HuH-7.5 (cell line): ENCODE measurements around the gene TFAP2A.

Experiments
- DNase-seq: peaks from one replicate; pipeline ENCODE4 v3.0.0; 2011; ENCODE audit warnings: low spot score

TFAP2A gene

GRCh38 chr6:10412461-10413261, 2.2 kb downstream of the TFAP2A start:
- no peak for DNase-seq

GRCh38 chr6:10411971-10412460, 2.9 kb downstream of the TFAP2A start:
- DNase-seq = no peak

GRCh38 chr6:10411131-10411970, 3.5 kb downstream of the TFAP2A start:
- DNase-seq = no peak

- no peak for DNase-seq
Observed at GRCh38 chr6:10410207-10411050, 4.4 kb downstream of the TFAP2A start.

- DNase-seq = no peak
Observed at GRCh38 chr6:10409731-10410206, 5.1 kb downstream of the TFAP2A start.

- DNase-seq = no peak
Observed at GRCh38 chr6:10409233-10409721, 5.6 kb downstream of the TFAP2A start.

GRCh38 chr6:10408457-10408856, 6.4 kb downstream of the TFAP2A start:
- no peak for DNase-seq

- no peak for DNase-seq
Observed at GRCh38 chr6:10407674-10408054, 7.2 kb downstream of the TFAP2A start.

GRCh38 chr6:10407018-10407673, 7.7 kb downstream of the TFAP2A start:
- no peak for DNase-seq

- no peak for DNase-seq
Observed at GRCh38 chr6:10406556-10406955, 8.3 kb downstream of the TFAP2A start.

GRCh38 chr6:10405513-10405900, 9.4 kb downstream of the TFAP2A start:
- no peak for DNase-seq

GRCh38 chr6:10404799-10405512, 9.9 kb downstream of the TFAP2A start:
- no peak for DNase-seq

GRCh38 chr6:10404107-10404798, 10.6 kb downstream of the TFAP2A start:
- DNase-seq = peak; percentile 87

GRCh38 chr6:10403385-10404106, 11.3 kb downstream of the TFAP2A start:
- DNase-seq = no peak

GRCh38 chr6:10402648-10403311, 12.1 kb downstream of the TFAP2A start:
- no peak for DNase-seq

GRCh38 chr6:10401632-10402223, 13.1 kb downstream of the TFAP2A start:
- no peak for DNase-seq

GRCh38 chr6:10401004-10401536, 13.8 kb downstream of the TFAP2A start:
- no peak for DNase-seq

- no peak for DNase-seq
Observed at GRCh38 chr6:10400330-10400729, 14.5 kb downstream of the TFAP2A start.
